Cardiac septum (tissue), 1 donor: ENCODE results near the gene OR1M1. TPM values are rescaled to one million over a fixed set of nuclear protein-coding genes. Genes with fewer than 3 reads are reported as not detected.

Source experiments
- total RNA-seq: library from RNA; stranded (reverse); fragmentation: NEBNext Ultra II Directional; extraction: Animal tissue kit (Norgen Biotek cat#: 25700); gene quantifications from one replicate; pipeline ENCODE4 v1.2.1, GENCODE V29; 2021
- donor health status: DM: no; HTN: no; CAD: no.

Gene OR1M1
- total RNA-seq, 1 donor from 2014 or later, result not detected

Other genes starting within 250 kb of the OR1M1 start
- gene MUC16, start 76.7 kb upstream of the OR1M1 start, total RNA-seq, result 0.03 TPM
- not detected for gene OR7G2, start 20.4 kb downstream of the OR1M1 start, total RNA-seq
- gene OR7G1, start 28.7 kb downstream of the OR1M1 start, total RNA-seq, result not detected
- gene OR7G3, start 39.9 kb downstream of the OR1M1 start, total RNA-seq, result not detected
- 13.8 TPM for gene ZNF317, start 53.3 kb downstream of the OR1M1 start, total RNA-seq
- gene OR7D2, start 91.9 kb downstream of the OR1M1 start, total RNA-seq, result not detected
- not detected for gene OR7D4, start 132.5 kb downstream of the OR1M1 start, total RNA-seq
- gene OR7E24, start 163.9 kb downstream of the OR1M1 start, total RNA-seq, result not detected
- gene ZNF699, start 222.8 kb downstream of the OR1M1 start, total RNA-seq, result 4.5 TPM
- 18.2 TPM for gene ZNF559, start 237.1 kb downstream of the OR1M1 start, total RNA-seq